NCI-H1092 treated with DMSO at 0.1 percent for 48 hours (cell line): ENCODE measurements around the gene JAM3.

Experiments
- DNase-seq: peaks from one replicate; lab custom pipeline; 2025; lab: John Stamatoyannopoulos, UW

Gene JAM3

GRCh38 chr11:134145715-134146114 lies 76.8 kb downstream of the JAM3 start:
- DNase-seq, result peak; percentile 56

- DNase-seq, result no peak
These were observed 77.7 kb downstream of the JAM3 start for GRCh38 chr11:134146598-134146997.

- DNase-seq, result no peak
These were observed 80.5 kb downstream of the JAM3 start for GRCh38 chr11:134149371-134149770.

- DNase-seq, result no peak
These were observed 81.5 kb downstream of the JAM3 start for GRCh38 chr11:134150195-134150903.

- no peak for DNase-seq
These were observed 82.3 kb downstream of the JAM3 start for GRCh38 chr11:134151083-134151747.

GRCh38 chr11:134152696-134153095 lies 83.8 kb downstream of the JAM3 start:
- DNase-seq, result no peak

- no peak for DNase-seq
These were observed 84.5 kb downstream of the JAM3 start for GRCh38 chr11:134153147-134153905.

- no peak for DNase-seq
These were observed 85.6 kb downstream of the JAM3 start for GRCh38 chr11:134154441-134154840.

- DNase-seq, result no peak
These were observed 86.6 kb downstream of the JAM3 start for GRCh38 chr11:134155456-134155855.

GRCh38 chr11:134155946-134156865 lies 87.3 kb downstream of the JAM3 start:
- DNase-seq, result no peak

GRCh38 chr11:134157451-134157850 lies 88.6 kb downstream of the JAM3 start:
- no peak for DNase-seq

- DNase-seq, result no peak
These were observed 89.2 kb downstream of the JAM3 start for GRCh38 chr11:134158023-134158422.

- no peak for DNase-seq
These were observed 90.8 kb downstream of the JAM3 start for GRCh38 chr11:134159652-134160051.

GRCh38 chr11:134164490-134165370 lies 95.9 kb downstream of the JAM3 start:
- DNase-seq, result no peak

- no peak for DNase-seq
These were observed 101.5 kb downstream of the JAM3 start for GRCh38 chr11:134170177-134170918.

- no peak for DNase-seq
These were observed 102.0 kb downstream of the JAM3 start for GRCh38 chr11:134170919-134171281.

GRCh38 chr11:134171951-134172350 lies 103.1 kb downstream of the JAM3 start:
- no peak for DNase-seq

GRCh38 chr11:134173296-134173695 lies 104.4 kb downstream of the JAM3 start:
- DNase-seq, result no peak

GRCh38 chr11:134176284-134176683 lies 107.4 kb downstream of the JAM3 start:
- no peak for DNase-seq

- DNase-seq, result no peak
These were observed 109.3 kb downstream of the JAM3 start for GRCh38 chr11:134178032-134178674.
